Caki2 (cell line): ENCODE data around the gene COL20A1. TPM values are rescaled to one million over a fixed set of nuclear protein-coding genes. Genes with fewer than 3 reads are reported as not detected.

Source experiments
- DNase-seq: peaks from one replicate; pipeline ENCODE4 v3.0.0-alpha.2; 2015; ENCODE audit warnings: low read depth
- in situ Hi-C: cut with HindIII; loops from 2 replicates; pipeline ENCODE4 v1.10.0; 2016; ENCODE audit warnings: low sequenced_read_pairs, low pct_unique_long_range_greater_than_20kb, mixed read lengths
- total RNA-seq: library from RNA; depleted of rRNA; stranded (reverse); fragments of >200 nt; shearing (Covaris generic); gene quantifications from 2 replicates; pipeline ENCODE4 v1.2.3, GENCODE V29; 2014; ENCODE audit warnings: low replicate concordance

COL20A1 gene
- total RNA-seq, 1 experiment from 2014 or later, result 0.14 TPM

DNA sequence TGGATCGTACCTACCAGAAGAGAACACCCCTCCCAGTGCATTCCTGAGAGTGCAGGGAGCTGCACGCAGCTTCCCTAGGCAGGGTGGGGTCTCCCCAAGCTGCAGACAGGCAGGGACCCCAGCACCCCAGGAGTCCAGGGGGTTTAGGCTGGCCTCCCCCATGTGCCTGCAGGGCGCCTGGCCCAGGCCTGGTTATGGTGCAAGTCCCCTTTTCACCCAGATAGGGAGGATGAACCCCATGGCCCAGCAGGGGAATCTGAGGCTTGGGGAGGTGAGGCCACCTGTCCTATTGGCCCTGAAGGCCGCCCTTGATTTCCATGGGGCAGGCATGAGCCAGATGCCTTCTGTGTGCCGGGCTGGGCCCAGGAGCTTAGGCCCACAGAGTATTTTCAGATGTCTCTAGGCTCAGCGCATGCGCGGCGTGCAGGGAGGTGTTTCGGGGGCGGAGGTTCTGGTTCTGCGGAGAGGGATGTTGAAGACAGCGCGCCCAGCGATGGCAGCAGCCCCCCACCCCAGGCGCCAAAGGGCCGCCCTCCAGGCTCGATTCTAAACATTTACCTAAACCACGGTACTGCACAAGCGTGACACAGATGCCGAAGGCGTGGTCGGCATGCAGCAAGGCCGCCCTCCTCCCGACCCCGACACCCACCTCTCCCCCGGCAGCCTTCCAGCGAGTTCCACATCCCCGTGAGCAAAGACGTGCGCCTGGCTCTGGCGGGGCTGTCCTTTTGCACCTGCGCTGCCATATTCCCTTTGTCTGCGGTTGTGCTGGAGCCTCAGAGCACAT, 29.4 kb downstream of the COL20A1 start:
- in situ Hi-C loops, result no loop called here
- DNase-seq, result no peak

DNA sequence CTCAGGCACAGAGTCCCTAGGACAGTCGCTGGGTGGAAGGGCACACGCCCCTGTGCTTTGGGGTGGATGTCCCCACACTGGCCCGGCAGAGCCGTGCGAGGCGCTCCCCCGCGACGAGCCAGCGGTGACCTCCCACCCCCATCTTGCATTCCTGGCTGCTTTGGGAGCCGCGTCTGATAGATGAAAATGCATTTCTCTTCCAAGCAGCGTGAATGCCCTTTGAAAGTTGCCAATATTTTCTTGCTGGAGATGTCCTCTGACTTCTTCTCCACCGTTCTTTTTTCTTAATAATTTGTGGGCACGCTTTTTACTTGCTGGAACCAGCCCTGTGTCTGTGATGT, 29.9 kb downstream of the COL20A1 start:
- DNase-seq, result no peak
- in situ Hi-C loops, result no loop called here

DNA sequence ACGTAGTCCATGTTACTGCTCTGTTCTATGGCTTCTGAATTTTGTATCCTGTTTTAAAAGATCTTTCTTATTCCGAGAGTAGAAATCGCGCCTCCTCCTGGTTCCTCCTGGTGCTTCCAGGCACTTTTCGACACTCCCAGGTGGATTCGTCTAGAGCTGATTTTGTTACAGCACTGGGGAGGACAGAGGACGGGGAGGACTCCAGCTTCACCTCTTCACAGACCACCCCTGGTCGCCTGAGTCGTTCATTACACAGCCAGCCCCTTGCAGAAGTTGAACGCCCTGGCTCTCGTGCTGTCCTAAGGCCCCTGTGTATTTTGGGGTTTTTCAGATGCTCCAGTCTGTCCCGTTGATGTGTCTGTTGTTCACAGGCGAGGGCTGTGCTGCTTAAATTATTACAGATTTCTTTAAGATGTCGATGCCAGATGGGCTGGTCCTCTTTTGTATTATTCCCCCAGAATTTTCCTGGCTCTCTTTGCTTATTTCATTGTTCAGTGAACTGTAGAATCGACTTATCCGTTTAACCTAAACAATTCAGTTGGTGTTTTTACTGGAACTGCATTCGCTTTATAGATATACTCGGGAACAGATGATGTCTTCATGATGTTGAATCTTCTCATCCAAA, 30.5 kb downstream of the COL20A1 start:
- in situ Hi-C loops, result no loop called here
- no peak for DNase-seq

DNA sequence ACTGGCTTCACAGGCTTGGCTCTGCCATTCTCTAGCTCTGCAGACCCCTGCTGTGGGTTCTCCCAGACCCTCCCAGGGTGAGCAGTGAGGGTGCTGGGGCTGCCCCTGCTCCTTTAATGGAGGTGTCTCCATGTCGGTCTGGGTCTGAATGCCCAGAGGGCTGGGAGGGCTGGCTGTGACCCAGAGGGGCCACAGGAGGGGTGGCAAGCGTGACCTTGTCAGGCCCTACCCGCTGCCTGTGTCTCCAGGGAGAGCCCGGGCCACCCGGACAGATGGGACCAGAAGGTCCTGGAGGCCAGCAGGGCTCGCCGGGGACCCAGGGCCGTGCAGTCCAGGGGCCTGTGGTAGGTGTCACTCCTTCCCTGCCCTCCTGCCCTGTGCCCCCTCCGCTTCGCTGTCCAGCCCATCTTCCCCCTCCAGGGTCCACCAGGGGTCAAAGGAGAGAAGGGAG, 32.1 kb downstream of the COL20A1 start:
- DNase-seq, result no peak
- in situ Hi-C loops, result no loop called here

DNA sequence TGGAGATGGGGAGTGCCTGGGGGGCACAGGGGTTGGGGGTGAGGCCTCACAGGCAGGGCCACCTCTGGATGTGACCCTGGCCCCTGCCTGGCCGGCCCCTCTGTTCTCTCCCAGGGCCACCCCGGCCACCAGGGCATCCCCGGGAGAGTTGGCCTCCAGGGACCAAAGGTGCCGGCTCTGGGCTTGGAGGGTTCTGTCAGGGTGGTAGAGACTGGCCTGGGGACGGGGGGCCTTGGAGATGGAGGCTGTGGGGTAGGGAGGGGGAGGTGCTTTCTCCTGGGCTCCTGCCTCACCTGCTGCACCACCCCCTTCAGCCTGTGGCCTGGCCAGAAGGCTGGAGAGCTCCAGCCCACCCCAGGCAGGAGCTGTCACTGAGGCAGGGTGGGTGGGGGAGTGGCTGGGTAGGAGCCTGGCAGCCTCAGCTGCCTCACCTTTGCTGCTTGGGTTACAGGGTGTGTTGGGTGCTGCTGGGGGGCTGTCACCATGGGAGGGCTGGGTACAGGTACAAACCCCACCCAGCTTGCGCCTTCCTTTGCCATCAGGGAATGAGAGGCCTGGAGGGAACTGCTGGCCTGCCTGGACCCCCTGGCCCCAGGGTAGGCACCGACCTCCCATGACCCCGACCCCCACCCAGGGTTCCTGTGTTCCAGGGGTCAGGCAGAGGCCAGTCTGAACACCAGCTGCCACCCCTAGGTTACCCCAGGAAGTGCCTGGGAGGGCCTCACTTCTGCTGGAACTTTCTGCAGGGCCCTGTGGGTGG, 32.7 kb downstream of the COL20A1 start:
- in situ Hi-C loops, result no loop called here
- DNase-seq, result no peak

DNA sequence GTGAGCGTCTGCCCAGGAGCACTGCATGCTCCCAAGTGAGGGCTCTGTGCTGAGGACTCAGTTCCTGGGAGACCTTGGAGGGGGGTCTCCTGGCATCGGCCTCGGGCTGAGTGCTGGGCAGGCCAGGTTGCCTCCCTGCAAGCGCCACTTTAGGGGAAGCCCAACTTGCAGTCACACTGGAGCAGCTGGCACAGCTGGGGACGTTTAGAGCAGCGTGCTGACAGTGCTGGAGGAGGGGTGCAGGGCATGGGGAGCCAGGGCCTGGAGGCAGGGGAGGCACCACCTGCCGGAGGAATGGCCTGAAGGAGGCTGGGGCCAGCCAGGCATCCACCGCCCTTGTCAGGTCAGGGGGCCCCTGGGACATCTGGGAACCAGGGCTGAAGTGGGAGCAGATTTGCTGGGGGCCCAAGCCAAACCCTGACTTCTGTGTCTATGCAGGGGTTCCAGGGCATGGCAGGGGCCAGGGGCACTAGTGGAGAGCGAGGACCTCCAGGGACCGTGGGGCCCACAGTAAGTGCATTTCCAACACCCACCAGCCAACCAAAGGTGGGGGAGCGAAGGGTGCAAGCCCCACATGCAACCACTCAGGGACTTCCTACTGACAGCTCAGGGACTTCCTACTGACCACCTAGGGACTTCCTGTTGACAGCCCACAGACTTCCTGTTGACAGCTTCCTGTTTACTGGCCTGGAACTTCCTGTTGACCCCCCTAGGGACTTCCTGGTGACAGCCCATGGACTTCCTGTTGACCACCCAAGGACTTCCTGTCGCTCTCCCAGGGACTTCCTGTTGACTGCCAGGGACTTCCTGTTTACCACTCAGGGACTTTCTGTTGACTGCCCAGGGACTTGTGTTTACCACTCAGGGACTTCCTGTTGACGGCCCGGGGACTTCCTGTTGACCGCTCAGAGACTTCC, 33.6 kb downstream of the COL20A1 start:
- in situ Hi-C loops, result no loop called here
- DNase-seq, result no peak

DNA sequence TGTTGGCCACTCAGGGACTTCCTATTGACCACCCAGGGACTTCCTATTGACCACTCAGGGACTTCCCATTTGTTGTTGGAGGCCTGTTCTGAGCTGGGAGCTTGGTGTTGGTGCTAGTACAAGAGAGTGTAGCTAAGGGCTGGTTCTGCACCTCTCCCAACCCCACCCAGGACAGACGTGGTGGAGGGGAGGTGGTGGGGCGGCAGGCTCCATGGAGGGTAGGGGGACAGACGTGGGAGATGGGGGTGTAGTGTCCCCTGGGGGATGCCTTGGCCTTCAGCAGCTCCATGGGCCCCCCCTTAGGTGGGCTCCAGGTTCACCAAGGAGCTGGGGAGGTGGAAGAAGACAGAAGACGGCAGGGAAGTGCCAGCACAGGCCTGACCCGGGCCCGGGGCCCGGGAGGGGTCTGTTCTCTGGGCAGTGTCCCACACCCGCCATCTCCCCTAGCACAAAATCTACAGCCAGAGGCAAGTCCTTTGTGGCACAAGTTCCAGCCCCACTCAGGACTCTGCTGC, 34.3 kb downstream of the COL20A1 start:
- in situ Hi-C loops, result no loop called here
- no peak for DNase-seq

DNA sequence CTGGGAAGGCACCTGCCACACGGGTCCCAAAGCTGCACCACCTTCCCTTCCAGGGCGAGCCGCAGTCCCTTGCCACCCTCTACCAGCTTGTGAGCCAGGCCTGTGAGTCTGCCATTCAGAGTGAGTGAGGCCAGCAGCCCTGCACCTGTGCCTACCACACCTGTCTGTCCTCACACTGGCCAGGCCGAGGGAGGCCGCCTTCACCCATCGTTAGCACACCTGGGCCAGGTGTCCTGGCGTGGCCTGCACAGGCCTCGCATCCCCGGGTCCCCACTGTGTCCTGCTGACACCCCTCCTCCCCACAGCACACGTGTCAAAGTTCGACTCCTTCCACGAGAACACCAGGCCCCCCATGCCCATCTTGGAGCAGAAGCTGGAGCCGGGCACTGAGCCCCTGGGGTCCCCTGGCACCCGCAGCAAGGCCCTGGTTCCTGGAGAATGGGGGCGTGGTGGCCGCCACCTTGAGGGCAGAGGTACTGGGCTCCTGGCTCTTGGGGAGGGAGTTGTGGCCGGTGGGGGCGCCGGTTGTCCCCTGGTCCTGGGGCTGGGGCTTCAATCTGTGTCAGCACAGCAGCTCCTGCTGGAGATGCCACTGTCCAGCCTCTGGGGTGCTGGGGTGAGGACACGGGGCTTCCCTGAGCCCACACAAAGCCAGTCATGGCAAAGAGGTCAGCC, 35.2 kb downstream of the COL20A1 start:
- no peak for DNase-seq
- in situ Hi-C loops, result no loop called here

DNA sequence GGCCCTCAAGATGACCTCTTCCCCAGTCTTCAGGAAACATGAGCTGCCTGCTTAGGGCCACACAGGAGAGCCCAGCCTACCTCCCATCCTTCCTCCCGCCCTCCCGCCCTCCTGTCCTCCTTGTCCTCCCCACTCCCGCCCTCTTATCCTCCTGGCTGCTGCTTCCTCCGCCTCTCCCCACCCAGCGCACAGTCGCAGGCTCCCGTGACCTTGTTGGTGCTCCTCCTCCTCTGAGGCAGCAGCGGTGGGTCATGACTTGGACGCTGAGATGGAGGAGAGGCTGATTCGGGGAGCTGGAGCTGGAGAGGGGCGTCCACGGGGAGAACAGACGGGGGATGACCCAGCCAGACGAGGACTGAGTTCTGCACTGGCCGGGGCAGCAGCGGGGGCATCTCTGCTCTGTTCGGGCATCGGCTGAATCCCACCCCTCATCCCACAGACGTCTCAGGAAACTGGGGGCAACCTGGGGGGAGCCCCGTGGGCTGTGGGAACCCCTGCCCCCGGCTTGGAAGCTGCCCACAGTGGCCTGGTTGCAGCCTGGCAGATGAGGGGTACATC, 35.8 kb downstream of the COL20A1 start:
- in situ Hi-C loops, result no loop called here
- DNase-seq, result no peak

DNA sequence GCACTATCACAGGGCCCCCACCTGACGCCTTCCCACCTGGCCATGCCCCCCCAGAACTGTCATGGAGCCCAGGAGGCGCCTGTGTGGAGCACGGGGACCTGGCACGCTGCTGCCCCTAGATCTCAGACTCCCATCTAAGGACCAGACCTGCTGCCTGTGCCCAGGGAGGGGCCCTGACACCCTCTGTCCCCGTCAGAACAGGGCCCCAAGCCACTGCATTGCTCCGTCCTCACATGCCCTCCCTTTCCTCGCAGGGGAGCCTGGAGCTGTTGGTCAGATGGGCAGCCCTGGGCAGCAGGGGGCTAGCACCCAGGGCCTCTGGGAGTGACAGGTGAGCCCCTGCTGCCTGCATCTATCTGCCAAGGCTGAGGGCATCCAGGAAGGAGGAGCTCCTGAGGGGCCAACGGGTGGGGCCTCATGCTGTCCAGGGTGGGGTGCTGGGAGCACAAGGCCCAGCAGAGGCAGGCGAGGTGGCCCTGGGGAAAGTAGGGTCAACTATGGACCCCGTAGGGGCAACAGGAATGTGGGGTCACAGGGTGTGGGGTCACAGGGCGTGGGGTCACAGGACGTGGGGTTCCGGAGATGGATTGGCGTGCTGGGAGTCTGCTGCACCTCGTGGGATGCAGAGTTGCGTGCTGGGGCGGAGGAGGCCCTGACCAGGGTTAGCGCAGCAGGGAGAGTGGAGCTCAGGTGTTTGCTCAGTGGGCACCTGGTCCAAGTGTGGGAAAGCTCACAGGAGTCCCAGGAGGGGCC, 36.5 kb downstream of the COL20A1 start:
- in situ Hi-C loops, result no loop called here
- no peak for DNase-seq

DNA sequence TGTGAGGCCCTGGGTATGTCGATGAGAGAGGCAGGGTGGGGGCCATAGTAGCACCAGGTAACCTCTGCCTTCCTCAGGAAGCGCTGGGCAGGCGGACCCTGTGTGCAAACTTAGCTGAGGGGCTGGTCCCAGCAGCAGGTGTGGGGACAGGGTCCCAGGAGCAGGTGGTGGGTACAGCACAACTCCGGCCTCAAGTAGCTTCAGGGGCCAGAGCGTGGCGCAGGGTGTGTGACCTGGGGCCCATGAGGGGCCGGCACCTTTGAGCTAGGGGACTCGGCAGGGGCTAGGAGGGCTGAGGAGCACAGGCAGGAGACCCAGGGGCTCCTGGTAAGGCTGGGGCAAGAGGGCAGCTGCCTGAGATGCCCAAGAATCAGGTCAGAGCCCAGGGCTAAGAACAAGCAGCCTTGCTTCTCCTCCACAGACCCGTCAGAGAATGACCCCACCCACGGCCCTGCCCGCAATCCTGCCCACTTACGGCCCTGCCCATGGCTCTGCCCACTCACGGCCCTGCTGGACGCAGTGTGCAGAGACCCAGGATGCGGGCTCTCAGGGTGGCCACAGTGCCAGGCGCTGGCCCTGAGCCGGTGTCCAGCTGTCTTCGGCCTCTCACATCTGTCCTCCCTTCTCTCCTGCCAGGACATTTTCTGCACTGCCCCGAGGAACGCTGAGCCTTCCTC, 37.2 kb downstream of the COL20A1 start:
- in situ Hi-C loops, result no loop called here
- no peak for DNase-seq

DNA sequence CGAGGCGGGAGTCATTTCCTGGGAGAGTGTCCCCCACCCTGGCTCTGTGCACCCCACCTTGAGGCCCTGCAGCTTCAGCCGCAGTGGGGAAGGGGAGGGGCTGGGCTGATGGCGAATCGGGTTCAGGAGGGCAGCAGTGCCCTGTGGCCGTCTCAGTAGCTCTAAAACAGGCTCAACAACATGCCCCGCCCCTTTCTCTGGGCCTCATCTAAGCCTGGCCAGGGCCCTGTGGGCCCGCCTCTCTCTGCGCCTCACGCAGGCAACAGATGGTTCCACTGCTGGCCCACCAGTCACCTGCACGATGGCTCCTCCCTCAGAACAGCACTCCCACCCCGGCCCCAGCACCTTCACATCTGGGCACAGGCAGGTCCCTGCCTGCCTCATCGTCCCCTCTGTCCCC, 38.0 kb downstream of the COL20A1 start:
- DNase-seq, result no peak
- in situ Hi-C loops, result no loop called here

DNA sequence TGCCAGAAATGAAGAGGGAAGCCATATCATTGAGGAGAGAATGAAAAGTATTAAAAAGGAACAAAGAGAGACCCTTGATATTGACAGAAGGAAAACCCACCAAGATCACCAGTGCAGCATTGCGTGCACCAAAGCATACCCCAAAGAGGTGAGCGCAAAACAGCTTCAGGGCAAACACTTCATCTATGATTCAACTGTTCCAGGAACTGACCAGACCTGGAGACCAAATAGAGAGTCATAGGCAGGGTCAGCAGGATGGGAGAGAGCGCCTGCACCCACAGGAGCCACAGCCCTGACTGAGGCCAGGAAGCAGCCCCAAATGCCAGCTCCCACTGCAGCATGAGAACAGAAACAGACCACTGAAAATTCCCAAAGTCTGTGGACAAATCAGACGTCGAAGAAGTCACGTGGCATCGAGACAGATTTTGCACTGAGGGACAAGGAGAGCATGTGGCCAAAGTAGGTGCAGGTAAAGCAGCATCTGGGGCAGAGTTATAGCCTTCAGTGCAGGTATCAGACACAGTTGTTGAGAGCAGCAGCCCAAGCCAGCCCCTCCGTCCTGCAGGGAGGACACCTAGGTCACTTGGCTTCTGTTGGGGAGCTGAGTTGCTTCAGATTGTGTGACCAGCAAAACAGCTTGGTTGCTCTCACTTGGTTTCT, 38.9 kb downstream of the COL20A1 start:
- no peak for DNase-seq
- in situ Hi-C loops, result no loop called here

DNA sequence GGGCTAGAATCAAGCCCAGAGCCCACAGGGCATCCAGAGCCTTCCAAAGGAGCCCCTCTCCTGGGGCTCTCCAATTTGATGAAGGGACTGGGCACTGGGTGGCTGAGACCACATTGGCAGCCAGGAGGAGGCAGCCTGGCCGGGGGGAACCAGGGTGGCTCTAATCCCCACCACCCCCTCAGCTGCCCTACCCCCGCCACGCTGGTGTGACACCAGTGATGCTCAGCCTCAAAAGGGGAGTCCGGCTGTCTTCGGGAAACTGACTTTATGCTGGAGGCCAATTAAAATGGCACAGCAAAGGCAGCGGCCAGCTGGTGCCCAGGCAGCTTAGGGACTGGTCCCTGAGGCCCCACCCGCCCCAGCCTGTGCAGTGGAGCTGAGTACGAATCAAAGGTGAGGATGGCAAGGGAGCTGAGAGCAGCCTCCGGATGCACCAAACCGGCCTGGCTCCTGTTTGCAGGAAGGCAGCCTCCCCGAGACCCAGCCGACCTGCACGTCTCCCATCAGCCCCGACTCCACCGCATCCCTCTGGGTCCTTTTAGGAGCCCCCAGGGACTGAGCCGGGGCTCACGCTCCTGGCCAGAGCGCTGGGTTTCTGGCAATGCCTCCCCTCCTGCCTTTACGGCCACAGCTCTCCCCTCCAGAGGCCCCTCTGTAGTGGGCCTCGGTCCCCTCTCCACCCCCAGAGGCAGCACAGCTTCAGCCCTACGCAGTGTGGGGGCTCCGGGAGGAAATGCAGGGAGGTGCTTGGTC, 39.7 kb downstream of the COL20A1 start:
- in situ Hi-C loops, result no loop called here
- no peak for DNase-seq

DNA sequence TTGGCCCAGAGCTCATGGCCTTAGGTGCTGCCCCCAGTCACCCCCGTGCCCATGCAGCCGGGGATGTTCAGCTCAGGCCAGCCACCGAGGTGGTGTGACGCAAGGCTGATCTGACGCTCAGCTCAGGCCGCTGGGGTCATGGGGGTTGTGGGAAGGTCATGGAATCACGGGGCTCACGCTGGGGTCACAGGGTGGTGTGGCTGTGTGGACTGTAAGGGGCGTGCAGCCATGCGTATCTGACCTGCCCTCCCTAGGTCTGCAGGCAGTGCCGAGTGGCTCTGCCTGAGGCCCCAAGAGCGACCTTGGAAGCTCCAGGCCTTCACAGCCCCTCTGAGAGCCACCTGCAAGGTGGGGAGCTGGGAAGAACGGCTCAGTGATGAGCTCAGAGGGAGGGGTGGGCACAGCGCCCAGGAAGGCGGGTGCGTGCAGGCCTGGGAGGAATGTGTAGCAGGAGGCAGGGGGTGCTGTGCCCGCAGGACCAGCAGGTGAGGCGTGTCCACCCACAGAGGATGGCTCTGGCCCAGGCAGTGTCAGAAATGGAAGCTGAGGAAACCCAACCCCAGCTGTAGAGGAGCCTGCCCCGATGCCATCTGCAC, 40.4 kb downstream of the COL20A1 start:
- in situ Hi-C loops, result no loop called here
- DNase-seq, result no peak
